ENCODE measurements around the gene KCNA4.
"Not testable (repeated sequence)": the region's sequence is repeated elsewhere in the genome, so short reads cannot be mapped to it uniquely, and the experiment has no call there.

KCNA4 gene

DNA sequence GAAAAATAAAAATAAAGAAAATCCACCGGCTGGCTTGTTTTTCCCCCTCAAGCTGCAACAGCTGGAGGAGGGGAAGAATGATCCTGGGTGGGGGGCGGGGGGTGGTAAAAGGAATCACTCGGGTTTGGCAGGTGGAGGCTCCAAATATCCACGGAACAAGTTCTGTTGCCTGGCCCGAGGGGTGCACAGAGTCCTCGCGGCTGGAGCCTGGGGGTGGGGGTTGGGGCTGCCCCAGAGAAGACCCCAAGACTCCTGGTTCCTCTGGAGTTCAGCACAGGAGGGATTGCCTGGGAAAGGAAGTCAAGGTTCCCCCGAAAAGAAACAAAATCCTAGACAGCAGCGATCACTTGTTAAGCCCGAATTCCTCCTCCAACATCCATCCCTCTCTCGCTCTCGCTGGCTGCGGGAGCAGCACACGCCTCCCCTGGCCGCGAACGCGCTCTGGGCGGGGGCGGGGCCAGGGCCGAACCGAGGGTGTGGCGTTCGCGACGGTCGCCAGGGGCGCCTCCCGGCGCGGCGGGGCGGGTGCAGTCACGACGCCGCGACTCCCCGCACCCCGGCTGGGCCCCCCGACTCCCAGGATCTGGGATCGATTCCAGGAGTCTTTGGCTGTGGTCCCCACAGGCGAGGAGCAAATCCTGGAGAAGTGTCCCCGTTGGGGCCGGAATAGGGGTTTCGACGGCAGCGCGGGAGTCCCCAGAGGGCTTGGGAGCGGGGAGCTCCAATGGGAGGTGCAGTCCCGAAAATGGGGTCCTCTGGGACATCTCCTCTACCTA lies at the start of gene KCNA4:
Gene KCNA4, minus strand, starts transcription at position 443 of the 776 bp plus-strand sequence. CDS start 4,352 bp downstream, outside the sequence.
- DNase-seq (ENCODE audit: low read depth), result no peak

DNA sequence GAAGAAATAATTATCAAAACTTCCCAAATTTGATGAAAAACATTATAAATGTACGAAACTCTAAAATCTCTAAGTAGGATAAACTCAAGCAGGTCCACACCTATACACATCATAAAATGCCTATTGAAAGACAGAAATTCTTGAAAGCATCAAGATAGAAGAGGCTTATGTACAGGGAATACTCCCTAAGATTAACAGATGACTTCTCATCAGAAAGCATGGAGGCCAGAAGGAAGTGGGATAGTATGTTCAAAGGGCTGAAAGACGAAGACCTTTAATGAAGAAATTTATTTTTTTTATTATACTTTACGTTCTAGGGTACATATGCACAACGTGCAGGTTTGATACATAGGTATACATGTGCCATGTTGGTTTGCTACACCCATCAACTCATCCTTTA lies 45.3 kb upstream of the KCNA4 start:
- no peak for DNase-seq (ENCODE audit: low read depth)

GRCh38 chr11:30059172-30059815 lies 42.5 kb upstream of the KCNA4 start:
- DNase-seq (ENCODE audit: low read depth), result no peak

GRCh38 chr11:30049214-30049613 lies 32.4 kb upstream of the KCNA4 start:
- no peak for DNase-seq (ENCODE audit: low read depth)

GRCh38 chr11:30046578-30046945 lies 29.7 kb upstream of the KCNA4 start:
- no peak for DNase-seq (ENCODE audit: low read depth)

DNA sequence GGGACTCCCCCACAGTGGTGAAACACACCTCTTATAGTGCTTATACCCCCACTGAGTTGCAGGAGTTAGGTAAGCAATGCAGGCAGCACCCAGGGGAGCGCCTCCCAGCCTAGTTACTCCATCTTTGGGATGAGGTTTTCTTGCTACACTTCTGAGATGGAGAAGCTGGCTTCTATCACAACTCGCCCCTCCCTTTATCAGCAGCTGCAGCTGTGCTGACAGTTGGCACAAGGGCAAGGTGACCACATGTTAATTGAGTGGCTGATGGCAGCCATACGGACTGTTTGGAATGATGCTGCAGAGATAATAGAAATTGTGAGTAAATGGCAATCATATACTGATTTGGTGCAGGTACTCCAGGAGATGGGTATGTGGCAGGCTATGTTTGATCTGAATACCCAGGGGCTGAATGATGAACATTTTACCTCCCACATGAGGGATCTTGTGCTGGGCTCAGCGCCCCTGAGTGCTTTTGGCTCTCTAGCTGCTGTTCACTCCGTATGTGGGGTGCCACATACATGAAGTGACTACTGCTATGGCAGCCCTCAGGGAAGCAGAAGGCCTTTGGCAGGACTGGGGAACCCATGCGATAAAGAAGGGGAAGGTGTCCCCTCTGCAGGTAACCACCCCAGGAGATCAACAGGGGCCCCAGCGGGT lies 29.2 kb upstream of the KCNA4 start:
- DNase-seq (ENCODE audit: low read depth), result no peak

- no peak for DNase-seq (ENCODE audit: low read depth)
These were observed 28.3 kb upstream of the KCNA4 start for GRCh38 chr11:30045144-30045543.

DNA sequence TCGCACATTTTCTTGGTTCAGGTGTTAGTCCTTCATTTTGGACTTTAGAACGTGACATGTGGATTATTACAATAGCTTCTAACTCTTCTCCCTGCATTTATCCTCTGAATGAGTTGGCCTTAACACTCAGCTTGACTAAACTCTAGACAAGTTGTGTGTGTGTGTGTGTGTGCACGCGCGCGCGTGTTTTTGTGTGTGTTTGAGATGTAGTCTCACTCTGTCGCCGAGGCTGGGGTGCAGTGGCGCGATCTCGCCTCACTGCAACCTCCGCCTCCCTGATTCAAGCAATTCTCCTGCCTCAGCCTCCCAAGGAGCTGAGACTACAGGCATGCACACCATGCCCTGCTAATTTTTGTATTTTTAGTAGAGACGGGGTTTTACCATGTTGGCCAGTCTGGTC lies 24.3 kb upstream of the KCNA4 start:
- no peak for DNase-seq (ENCODE audit: low read depth)

DNA sequence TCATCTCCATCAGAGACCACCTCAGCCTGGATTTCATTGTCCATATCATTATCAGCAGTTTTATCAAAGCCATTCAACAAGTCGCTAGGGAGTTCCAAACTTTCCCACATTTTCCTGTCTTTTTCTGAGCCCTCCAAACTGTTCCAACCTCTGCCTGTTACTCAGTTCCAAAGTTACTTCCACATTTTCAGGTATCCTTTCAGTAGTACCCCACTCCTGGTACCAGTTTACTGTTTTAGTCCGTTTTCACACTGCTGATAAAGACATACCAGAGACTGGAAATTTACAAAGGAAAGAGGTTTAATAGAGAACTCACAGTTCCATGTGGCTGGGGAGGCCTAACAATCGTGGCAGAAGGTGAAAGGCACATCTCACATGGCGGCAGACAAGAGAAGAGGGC lies 17.9 kb upstream of the KCNA4 start:
- not testable (repeated sequence) for DNase-seq (ENCODE audit: low read depth)

DNA sequence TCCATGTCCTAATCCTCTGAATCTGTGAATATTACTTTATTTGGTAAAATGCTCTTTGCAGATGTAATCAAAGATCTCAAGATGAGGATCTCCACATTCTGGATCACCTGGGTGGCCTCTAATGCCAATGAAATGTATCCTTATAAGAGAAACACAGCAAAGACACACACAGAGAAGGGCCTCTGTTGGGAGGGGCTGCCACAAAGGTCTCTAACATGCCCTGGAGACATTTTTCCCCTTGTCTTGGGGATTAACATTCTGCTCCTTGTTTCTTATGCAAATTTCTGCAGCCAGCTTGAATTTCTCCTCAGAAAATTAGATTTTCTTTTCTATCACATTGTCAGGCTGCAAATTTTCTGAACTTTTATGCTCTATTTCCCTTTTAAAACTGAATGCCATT lies 17.3 kb upstream of the KCNA4 start:
- not testable (repeated sequence) for DNase-seq (ENCODE audit: low read depth)

DNA sequence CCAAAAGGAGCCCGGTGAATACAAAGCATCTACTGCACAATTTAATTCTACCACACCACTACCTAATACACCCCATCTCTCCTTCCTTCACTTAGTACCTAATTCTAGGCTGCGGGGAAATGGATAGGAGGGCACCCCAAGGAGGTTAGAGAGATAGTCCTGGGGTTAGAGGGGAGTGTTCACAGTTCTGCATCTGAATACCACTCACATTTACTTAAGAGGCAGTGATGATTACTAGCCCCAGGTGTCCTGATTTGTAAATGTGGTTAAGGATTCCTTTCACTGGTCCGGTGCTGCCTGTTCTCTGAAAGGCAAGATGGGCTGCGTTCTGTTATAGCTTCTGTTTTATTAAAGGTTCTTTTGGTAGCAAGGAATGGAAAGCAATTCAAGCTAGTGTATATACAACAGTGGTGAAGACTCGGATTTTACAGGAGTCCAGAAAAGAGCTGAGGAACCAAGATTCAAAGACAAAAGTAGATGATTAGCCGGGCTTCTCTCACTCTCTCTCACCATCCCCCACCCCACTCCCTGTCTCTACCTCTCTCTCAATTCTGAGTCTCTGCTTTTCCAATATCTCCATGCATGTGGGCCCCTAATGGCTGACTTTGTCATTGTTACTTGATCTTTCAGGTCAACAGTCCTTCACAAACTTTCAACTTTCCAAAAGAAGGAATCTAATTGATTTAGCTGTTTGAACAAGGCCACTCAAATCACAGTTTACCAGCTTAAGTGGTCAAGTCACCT lies 8.7 kb upstream of the KCNA4 start:
- no peak for DNase-seq (ENCODE audit: low read depth)

- no peak for DNase-seq (ENCODE audit: low read depth)
These were observed 6.2 kb upstream of the KCNA4 start for GRCh38 chr11:30023074-30023473.

- DNase-seq (ENCODE audit: low read depth), result no peak
These were observed 2.7 kb upstream of the KCNA4 start for GRCh38 chr11:30019481-30019880.

- no peak for DNase-seq (ENCODE audit: low read depth)
These were observed 1.7 kb upstream of the KCNA4 start for GRCh38 chr11:30018495-30018894.

GRCh38 chr11:30017445-30017895 lies 640 bp upstream of the KCNA4 start:
- no peak for DNase-seq (ENCODE audit: low read depth)

- no peak for DNase-seq (ENCODE audit: low read depth)
These were observed 961 bp downstream of the KCNA4 start for GRCh38 chr11:30015725-30016412.

DNA sequence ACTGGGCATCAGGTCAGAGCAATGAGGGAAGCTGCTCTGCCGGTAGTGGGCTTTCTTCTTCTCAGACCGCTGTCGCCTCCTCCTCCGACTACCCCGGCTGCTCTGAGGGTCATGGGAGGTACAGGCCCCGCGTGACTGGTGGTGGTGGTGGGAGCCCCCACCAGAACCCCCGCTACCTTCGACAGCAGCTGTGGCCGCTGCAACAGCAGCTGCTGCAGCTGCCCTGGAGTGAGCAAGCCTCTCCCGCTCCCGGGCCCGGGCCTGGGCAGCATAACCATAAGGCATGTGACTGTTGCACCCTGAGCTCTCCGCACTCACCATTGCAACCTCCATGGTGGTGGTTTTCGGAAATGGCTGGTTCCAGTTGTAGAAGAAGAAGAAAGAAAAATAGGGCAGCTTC lies 4.5 kb downstream of the KCNA4 start:
- DNase-seq (ENCODE audit: low read depth), result no peak

- DNase-seq (ENCODE audit: low read depth), result no peak
These were observed 7.8 kb downstream of the KCNA4 start for GRCh38 chr11:30009060-30009459.

DNA sequence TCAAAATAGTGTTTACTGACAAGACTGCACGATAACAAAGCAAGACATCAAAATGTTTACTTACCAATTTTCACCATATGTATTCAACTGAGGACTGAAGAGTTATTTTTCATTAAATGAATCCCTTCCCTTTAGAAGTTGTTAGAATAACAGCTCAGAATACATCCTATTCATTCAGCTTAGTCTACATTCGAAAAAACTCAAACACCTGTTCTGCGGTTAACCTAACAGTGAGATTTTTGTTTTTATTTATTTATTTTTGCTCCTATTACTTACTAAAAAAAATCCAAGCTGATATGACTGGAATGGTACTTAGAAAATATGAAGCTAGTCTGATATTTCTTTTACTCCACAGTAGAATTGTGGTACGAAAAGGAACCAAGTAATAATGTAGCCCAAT lies 10.0 kb downstream of the KCNA4 start:
- no peak for DNase-seq (ENCODE audit: low read depth)

DNA sequence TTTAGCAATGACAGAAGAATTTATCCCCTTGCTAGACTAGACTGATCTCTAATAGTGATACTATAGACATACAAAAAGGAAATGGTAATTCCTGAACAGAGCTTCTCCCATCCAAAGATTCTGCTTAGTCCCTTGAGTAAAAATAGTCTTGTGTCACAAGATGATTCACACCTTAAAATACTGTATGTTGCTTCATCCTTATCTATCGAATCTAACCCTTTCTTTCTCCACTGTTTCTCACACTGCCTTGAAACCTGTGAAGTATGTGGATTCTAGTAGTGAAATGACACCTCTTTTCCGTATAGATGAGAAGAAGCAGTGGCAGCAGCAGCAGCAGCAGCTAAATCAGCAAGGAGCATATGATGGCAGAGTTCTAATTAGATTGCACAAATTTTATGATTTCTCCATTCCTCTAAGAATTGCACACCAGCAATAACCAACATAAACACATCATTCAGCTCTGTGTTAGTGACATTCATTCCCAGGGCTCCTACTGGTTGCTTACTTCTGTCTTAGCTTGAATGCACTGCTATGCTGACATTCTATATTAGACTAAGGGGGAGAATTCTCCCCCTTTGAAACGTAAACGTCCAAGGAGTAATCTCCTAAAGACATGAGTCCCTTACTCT lies 14.6 kb downstream of the KCNA4 start:
- no peak for DNase-seq (ENCODE audit: low read depth)

DNA sequence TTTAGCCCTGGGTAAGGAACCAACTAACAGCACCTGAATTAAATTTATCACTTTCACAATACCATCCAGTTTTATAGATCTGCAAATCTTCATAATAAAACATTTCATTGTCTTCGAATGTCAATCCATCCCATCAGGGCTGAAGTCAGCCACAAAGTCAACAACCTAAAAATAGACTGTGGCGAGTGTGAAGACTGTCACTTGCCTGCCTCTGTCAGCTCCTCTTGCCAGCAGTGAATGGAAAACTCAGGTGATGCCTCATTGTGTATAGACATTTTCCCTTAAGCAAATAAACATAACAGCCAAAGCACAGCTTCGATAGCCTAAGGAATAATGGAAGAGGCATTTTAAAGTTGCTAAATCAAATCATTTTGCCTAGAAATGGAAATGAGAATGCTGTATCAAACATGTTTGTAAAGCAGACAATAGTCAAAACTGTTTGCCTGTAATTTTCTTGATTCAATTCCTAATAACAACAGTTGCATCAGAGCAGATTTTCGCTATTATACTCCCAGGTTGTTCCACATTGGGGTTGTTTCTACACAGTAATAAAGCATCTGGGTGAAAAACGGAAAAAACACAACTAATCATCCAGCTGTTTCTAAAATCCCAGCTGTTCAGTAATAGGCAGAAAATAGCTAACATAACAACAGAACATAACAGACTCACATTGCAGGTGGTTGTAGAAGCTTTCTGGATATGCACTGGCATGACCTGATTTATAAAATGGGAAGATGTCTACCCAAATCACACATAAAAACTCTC lies 15.7 kb downstream of the KCNA4 start:
- no peak for DNase-seq (ENCODE audit: low read depth)
